Panc1 (cell line): Measurements from ENCODE around the gene SKOR1. TPM values are rescaled to one million over a fixed set of nuclear protein-coding genes. Genes with fewer than 3 reads are reported as not detected.

Experiments
- ATAC-seq: fragments of 200-7000 bp; cut with Tn5 transposase; 2 replicates; pipeline ENCODE4 v1.9.1; 2020; ENCODE audit warnings: mild to moderate bottlenecking, moderate library complexity
- BruUV-seq: library from RNA; stranded (reverse); fragments of 400-500 nt; replicated peaks from 2 replicates; lab custom pipeline; 2021; lab: Mats Ljungman, UMichigan
- CTCF ChIA-PET: fragments of 300-600 bp; sonication (Branson Sonifier 250); formaldehyde crosslinking; loops from one replicate; lab custom pipeline; 2022; ENCODE audit warnings: antibody characterized with exemption; lab: Charles Lee
- POLR2A ChIA-PET: fragments of 300-600 bp; sonication (Branson Sonifier 250); formaldehyde crosslinking; loops from one replicate; lab custom pipeline; 2022; ENCODE audit warnings: antibody characterized with exemption; lab: Charles Lee
- DNase-seq: peaks from one replicate; pipeline ENCODE4 v3.0.0-alpha.2; 2010; ENCODE audit warnings: low read depth, low spot score
- H3K27ac ChIP-seq: 2 replicates; pipeline ENCODE4 v1.5.1; 2011; ENCODE audit warnings: mild to moderate bottlenecking, low read length, inconsistent platforms
- H3K27me3 ChIP-seq: fragments of 200-500 bp; sonication (Bioruptor generic); 2 replicates; pipeline ENCODE4 v1.6.0; 2014; ENCODE audit warnings: low read length, inconsistent platforms; ENCODE audit not compliant: control insufficient read depth, insufficient read depth
- H3K36me3 ChIP-seq: fragments of 200-500 bp; sonication (Bioruptor generic); 2 replicates; pipeline ENCODE4 v1.5.1; 2014; ENCODE audit warnings: inconsistent platforms, mild to moderate bottlenecking, low read length, moderate library complexity; ENCODE audit not compliant: control insufficient read depth, insufficient read depth
- H3K4me1 ChIP-seq: 2 replicates; pipeline ENCODE4 v1.5.1; 2011; ENCODE audit warnings: inconsistent platforms, mild to moderate bottlenecking, low read length, moderate library complexity; ENCODE audit not compliant: control insufficient read depth, insufficient read depth
- H3K4me3 ChIP-seq, 2 experiments: 2 replicates each; pipeline ENCODE4 v1.5.1; 2011 to 2012; ENCODE audit warnings: low read depth in 2 of 2, low read length in 2 of 2, mild to moderate bottlenecking in 2 of 2, inconsistent platforms in 1 of 2, moderate library complexity in 1 of 2
- H3K9me3 ChIP-seq: fragments of 200-500 bp; sonication (Bioruptor generic); 2 replicates; pipeline ENCODE4 v1.5.1; 2014; ENCODE audit warnings: low read depth, mild to moderate bottlenecking, inconsistent platforms, low read length, moderate library complexity; ENCODE audit not compliant: control insufficient read depth, insufficient read depth
- CTCF ChIP-seq: fragments of 450-650 bp; IDR thresholded peaks from 2 replicates; pipeline ENCODE4 v1.5.1; 2017; ENCODE audit warnings: mild to moderate bottlenecking
- POLR2AphosphoS5 ChIP-seq: IDR thresholded peaks from 2 replicates; pipeline ENCODE4 v1.6.1; 2012; ENCODE audit warnings: mild to moderate bottlenecking, low read depth, low read length, moderate library complexity
- REST ChIP-seq, 2 experiments: IDR thresholded peaks; 2 replicates each; pipeline ENCODE4 v1.6.1; 2011 to 2012; ENCODE audit warnings: low read depth in 2 of 2, control low read depth in 1 of 2, low read length in 1 of 2, mild to moderate bottlenecking in 1 of 2, moderate library complexity in 1 of 2; ENCODE audit not compliant: insufficient read depth in 1 of 2
- SIN3A ChIP-seq: IDR thresholded peaks from 2 replicates; pipeline ENCODE4 v1.6.1; 2012; ENCODE audit warnings: low read depth, mild to moderate bottlenecking, low read length, moderate library complexity, borderline replicate concordance; ENCODE audit not compliant: insufficient read depth
- TCF7L2 ChIP-seq: IDR thresholded peaks from 2 replicates; pipeline ENCODE4 v1.6.1; 2011; ENCODE audit warnings: mild to moderate bottlenecking, low read depth, low read length, inconsistent platforms
- in situ Hi-C: cut with HindIII; loops from 2 replicates; pipeline ENCODE4 v1.10.0; 2016; ENCODE audit warnings: low sequenced_read_pairs, low pct_unique_long_range_greater_than_20kb
- intact Hi-C: fragments of 100-400 bp; cut with micrococcal nuclease; formaldehyde crosslinking; loops from one replicate; pipeline ENCODE4 v1.10.0; 2022; ENCODE audit not compliant: unreplicated experiment
- total RNA-seq: library from RNA; stranded (reverse); gene quantifications from one replicate; pipeline ENCODE4 v1.2.1, GENCODE V29; 2021; ENCODE audit not compliant: unreplicated experiment

Gene SKOR1
- total RNA-seq, 1 experiment from 2014 or later, result 0.21 TPM

- DNase-seq (no peak), ATAC-seq (no peak)
- POLR2A ChIA-PET, result no interaction called here
- no peak for TF ChIP-seq TCF7L2
- TF ChIP-seq SIN3A, result no peak
- TF ChIP-seq REST (IDR thresholded peaks at IDR 0.05; ENCODE audit: insufficient read depth in 1 of 2, low read depth in 2 of 2, low read length in 1 of 2), result no peak
- no peak for TF ChIP-seq POLR2AphosphoS5
- TF ChIP-seq CTCF, result no peak
- Histone ChIP-seq H3K27me3 (no peaks in the 10 kb centered on the region), H3K27ac (no peak overlapping the region), H3K4me3 (no peak overlapping the region), H3K9me3 (no peaks in the 10 kb centered on the region), H3K36me3 (no peaks in the 10 kb centered on the region), H3K4me1 (no peaks in the 10 kb centered on the region)
- in situ Hi-C loops, result no loop called here
- BruUV-seq, result no TSS peak
- intact Hi-C loops, result no loop called here
- CTCF ChIA-PET, result no interaction called here
Observed at GRCh38 chr15:67776600-67776999, 48.7 kb upstream of the SKOR1 start.

- ATAC-seq, result no peak
- Histone ChIP-seq H3K9me3 (no peaks in the 10 kb centered on the region), H3K4me3 (no peak overlapping the region), H3K27ac (no peak overlapping the region), H3K4me1 (no peaks in the 10 kb centered on the region), H3K36me3 (no peaks in the 10 kb centered on the region), H3K27me3 (no peaks in the 10 kb centered on the region)
- no peak for TF ChIP-seq REST (IDR thresholded peaks at IDR 0.05; ENCODE audit: insufficient read depth in 1 of 2, low read depth in 2 of 2, low read length in 1 of 2)
- TF ChIP-seq SIN3A, result no peak
- TF ChIP-seq POLR2AphosphoS5, result no peak
- no peak for TF ChIP-seq CTCF
- no peak for TF ChIP-seq TCF7L2
- BruUV-seq, result no TSS peak
- in situ Hi-C loops (no loop called here), intact Hi-C loops (no loop called here)
- CTCF ChIA-PET, result no interaction called here
- POLR2A ChIA-PET, result no interaction called here
- DNase-seq, result no peak
Observed at GRCh38 chr15:67777071-67777470, 48.2 kb upstream of the SKOR1 start.
